ENCODE data around the gene PRR20G.
"Not testable (repeated sequence)": the region's sequence is repeated elsewhere in the genome, so short reads cannot be mapped to it uniquely, and the experiment has no call there.

DNA sequence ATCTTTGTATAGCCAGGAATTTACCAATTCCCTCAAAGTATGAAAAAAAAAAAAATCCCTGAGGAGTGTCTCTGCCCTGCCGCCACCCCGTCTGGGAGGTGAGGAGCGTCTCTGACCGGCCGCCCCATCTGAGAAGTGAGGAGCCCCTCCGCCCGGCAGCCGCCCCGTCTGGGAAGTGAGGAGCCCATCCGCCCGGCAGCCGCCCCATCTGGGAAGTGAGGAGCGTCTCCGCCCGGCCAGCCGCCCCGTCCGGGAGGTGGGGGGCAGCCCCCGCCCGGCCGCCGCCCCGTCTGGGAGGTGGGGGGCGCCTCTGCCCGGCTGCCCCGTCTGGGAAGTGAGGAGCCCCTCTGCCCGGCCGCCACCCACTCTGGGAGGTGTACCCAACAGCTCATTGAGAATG lies 21.0 kb upstream of the PRR20G start:
- TF ChIP-seq, protein P1, sequence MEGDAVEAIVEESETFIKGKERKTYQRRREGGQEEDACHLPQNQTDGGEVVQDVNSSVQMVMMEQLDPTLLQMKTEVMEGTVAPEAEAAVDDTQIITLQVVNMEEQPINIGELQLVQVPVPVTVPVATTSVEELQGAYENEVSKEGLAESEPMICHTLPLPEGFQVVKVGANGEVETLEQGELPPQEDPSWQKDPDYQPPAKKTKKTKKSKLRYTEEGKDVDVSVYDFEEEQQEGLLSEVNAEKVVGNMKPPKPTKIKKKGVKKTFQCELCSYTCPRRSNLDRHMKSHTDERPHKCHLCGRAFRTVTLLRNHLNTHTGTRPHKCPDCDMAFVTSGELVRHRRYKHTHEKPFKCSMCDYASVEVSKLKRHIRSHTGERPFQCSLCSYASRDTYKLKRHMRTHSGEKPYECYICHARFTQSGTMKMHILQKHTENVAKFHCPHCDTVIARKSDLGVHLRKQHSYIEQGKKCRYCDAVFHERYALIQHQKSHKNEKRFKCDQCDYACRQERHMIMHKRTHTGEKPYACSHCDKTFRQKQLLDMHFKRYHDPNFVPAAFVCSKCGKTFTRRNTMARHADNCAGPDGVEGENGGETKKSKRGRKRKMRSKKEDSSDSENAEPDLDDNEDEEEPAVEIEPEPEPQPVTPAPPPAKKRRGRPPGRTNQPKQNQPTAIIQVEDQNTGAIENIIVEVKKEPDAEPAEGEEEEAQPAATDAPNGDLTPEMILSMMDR (IDR thresholded peaks at IDR 0.05; ENCODE audit: low read depth, low read length, poor library complexity, severe bottlenecking): not testable (repeated sequence)
- not testable (repeated sequence) for TF ChIP-seq EZH2phosphoT487 (IDR thresholded peaks at IDR 0.05; ENCODE audit: borderline replicate concordance, low read length)
